Stimulated activated CD4-positive, alpha-beta T cell treated with anti-CD3 and anti-CD28 coated beads, Interleukin-1b, Interleukin-23, amount 100 ng/mL, for 48 hours (primary cell): Measurements from ENCODE around the gene OR10A5.
"Not testable (repeated sequence)": the region's sequence is repeated elsewhere in the genome, so short reads cannot be mapped to it uniquely, and the experiment has no call there.

Experiments used
- DNase-seq: peaks from one replicate; pipeline ENCODE4 v3.0.0-alpha.2; 2020

The OR10A5 gene

GRCh38 chr11:6845383-6845782 lies at the start of gene OR10A5:
OR10A5 (plus strand) TSS chr11:6845683; CDS start chr11:6845683, 0 bp downstream.
- no peak for DNase-seq

GRCh38 chr11:6799402-6799801 lies 46.1 kb upstream of the OR10A5 start, which contains the start of gene OR6A2:
OR6A2 (minus strand) TSS chr11:6799689; CDS start chr11:6795708, 3,981 bp downstream.
- no peak for DNase-seq

GRCh38 chr11:6801075-6801474 lies 44.4 kb upstream of the OR10A5 start:
- DNase-seq = not testable (repeated sequence)

- DNase-seq = peak; percentile 9
Measured at GRCh38 chr11:6812390-6813005, 33.0 kb upstream of the OR10A5 start.

- no peak for DNase-seq
Measured at GRCh38 chr11:6813656-6814055, 31.8 kb upstream of the OR10A5 start.

- no peak for DNase-seq
Measured at GRCh38 chr11:6817694-6818093, 27.8 kb upstream of the OR10A5 start.

GRCh38 chr11:6818967-6819366 lies 26.5 kb upstream of the OR10A5 start:
- DNase-seq = no peak

- DNase-seq = no peak
Measured at GRCh38 chr11:6824136-6824823, 21.2 kb upstream of the OR10A5 start.

GRCh38 chr11:6825231-6825744 lies 20.2 kb upstream of the OR10A5 start:
- no peak for DNase-seq

GRCh38 chr11:6828103-6828502 lies 17.4 kb upstream of the OR10A5 start:
- DNase-seq = no peak

GRCh38 chr11:6833356-6833755 lies 12.1 kb upstream of the OR10A5 start:
- no peak for DNase-seq

- no peak for DNase-seq
Measured at GRCh38 chr11:6834021-6834420, 11.5 kb upstream of the OR10A5 start.

- DNase-seq = no peak
Measured at GRCh38 chr11:6841694-6842093, 3.8 kb upstream of the OR10A5 start.

GRCh38 chr11:6843670-6844069 lies 1.8 kb upstream of the OR10A5 start:
- no peak for DNase-seq

GRCh38 chr11:6844356-6844755 lies 1.1 kb upstream of the OR10A5 start:
- DNase-seq = no peak

GRCh38 chr11:6850526-6850925 lies 5.0 kb downstream of the OR10A5 start:
- no peak for DNase-seq

- DNase-seq = not testable (repeated sequence)
Measured at GRCh38 chr11:6854801-6855200, 9.3 kb downstream of the OR10A5 start.

- DNase-seq = no peak
Measured at GRCh38 chr11:6855971-6856541, 10.6 kb downstream of the OR10A5 start.

GRCh38 chr11:6856871-6857270 lies 11.4 kb downstream of the OR10A5 start:
- DNase-seq = no peak

GRCh38 chr11:6862961-6863360 lies 17.5 kb downstream of the OR10A5 start, which contains the start of gene OR10A2:
OR10A2 (plus strand) TSS chr11:6863057; CDS start chr11:6869755, 6,698 bp downstream.
- no peak for DNase-seq

GRCh38 chr11:6864438-6864837 lies 19.0 kb downstream of the OR10A5 start:
- no peak for DNase-seq

GRCh38 chr11:6871278-6871677 lies 25.8 kb downstream of the OR10A5 start:
- no peak for DNase-seq

GRCh38 chr11:6875761-6876160 lies 30.3 kb downstream of the OR10A5 start:
- no peak for DNase-seq

- no peak for DNase-seq
Measured at GRCh38 chr11:6876325-6876724, 30.8 kb downstream of the OR10A5 start, which contains the start of gene OR10A4. OR10A4 (plus strand) TSS chr11:6876625; CDS start chr11:6876648, 23 bp downstream.
